Activated CD4-positive, CD25-positive, alpha-beta regulatory T cell treated with anti-CD3 and anti-CD28 coated beads, Interleukin-2, amount 50 U/mL, for 72 hours (primary cell): Measurements from ENCODE around the gene GNAI3.
"Not testable (repeated sequence)": the region's sequence is repeated elsewhere in the genome, so short reads cannot be mapped to it uniquely, and the experiment has no call there.

ENCODE experiments used
- DNase-seq: peaks from one replicate; pipeline ENCODE4 v3.0.0; 2021

The GNAI3 gene

GRCh38 chr1:109640285-109640865 lies 92.0 kb downstream of the GNAI3 start:
- peak; percentile 94 for DNase-seq

DNA sequence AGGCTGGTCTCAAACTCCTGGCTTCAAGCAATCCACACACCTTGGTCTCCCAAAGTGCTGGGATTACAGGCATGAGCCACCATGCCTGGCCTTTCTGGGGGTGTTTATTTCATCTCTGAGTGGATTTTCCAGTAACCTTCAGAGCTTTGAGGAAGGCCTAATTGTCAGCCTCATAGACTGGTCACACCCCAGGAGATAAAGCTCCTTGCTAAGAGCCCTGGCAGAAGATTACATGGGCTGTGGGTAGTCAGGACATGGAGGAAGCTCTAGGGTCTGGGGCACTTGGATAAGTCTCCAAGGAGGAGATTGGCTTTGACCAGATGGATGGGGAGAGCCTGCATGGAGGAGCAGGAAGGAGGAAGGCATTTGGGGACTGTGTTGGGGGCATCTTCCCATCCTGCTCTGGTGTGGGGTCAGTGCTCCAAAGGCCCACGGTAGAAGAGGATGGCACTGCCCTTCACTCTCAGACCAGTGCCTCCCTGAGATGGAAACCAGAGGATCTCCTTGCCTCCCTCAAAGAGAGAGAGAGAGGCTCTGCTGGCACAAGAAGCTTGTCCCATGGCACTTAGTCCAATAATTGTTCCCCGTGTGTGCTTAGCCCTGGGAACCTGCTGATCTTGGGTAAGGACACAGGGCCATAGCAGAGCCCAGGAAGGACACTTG lies 92.8 kb downstream of the GNAI3 start:
- no peak for DNase-seq

GRCh38 chr1:109641861-109642260 lies 93.4 kb downstream of the GNAI3 start:
- no peak for DNase-seq

DNA sequence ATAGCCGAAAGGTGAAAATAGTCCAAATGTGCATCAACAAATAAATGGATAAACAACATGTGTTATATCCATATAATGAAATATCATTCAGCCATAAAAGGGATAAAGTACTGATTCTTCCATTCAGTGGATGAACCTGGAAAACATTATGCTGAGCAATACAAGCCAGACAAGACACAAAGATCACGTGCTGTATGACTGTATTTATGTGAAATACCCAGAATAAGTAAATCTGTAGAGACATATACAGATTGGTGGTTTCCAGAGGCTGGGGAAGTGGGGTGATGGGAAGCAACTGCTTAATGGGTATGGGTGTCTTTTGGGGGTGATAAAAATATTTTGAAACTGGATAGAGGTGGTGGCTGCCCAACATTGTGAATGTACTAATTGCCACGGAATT lies 94.2 kb downstream of the GNAI3 start:
- no peak for DNase-seq

DNA sequence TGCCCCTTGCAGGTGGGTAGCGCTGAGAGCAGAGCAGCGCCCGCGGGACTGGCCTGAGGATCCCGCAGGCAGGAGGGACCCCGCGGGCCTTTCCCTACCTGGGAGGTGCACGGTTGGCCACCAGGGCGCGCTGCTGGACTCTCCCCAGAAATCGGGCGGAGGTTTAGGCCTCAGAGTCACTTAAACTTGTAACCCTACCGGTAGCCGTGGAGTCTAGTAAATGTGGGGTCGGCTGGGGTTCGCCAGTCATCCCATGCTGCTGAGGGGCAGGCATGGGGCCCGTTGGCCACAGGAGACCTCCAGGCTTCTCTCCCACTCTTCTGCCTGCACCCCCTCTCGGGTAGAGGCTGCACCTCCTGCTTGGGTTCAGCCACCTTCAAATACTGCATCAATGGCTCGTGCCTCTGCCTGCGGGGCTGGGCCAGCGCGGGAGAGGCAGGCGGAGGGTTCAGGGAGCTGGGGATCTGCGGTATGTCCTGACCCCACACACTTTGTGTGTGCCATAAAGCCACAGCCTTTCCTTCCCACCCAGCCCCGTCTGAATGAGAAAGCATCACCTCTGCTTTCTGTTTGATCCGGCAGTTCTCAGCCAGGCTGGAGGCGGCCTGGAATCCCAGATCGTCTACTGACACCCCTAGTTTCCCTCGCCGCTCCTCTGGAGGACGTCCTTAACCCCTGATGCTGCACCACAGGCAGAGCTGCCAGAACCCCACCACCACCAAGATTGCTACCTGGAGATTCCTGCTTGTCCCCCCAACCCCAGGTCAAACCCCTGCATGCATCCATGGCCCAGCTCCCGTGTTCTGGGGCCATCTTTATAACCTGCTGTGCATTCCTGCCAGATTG lies 95.2 kb downstream of the GNAI3 start:
- DNase-seq = peak; percentile 89

- DNase-seq = no peak
Observed at GRCh38 chr1:109644670-109645069, 96.3 kb downstream of the GNAI3 start.

GRCh38 chr1:109649491-109649914 lies 101.1 kb downstream of the GNAI3 start:
- no peak for DNase-seq

GRCh38 chr1:109650609-109651008 lies 102.2 kb downstream of the GNAI3 start:
- no peak for DNase-seq

DNA sequence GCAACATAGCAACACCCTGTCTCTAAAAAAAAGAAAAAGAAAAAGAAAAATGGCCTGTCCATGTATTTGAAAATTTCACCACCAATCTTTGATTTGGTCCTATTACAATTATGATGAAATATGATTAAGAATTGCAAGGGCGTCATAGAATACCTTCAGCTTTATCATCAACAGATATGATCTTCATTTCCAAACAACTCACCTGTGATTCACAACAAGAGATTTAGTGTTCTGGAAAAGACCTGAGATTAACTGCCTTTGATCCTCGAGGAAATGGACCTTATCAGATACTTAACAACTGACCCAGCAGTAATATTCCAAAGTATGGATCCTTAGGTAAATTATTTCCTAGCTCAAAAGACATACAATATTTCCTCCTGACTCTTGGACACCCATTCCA lies 104.0 kb downstream of the GNAI3 start:
- DNase-seq = no peak

- DNase-seq = no peak
Observed at GRCh38 chr1:109653306-109653705, 104.9 kb downstream of the GNAI3 start.

DNA sequence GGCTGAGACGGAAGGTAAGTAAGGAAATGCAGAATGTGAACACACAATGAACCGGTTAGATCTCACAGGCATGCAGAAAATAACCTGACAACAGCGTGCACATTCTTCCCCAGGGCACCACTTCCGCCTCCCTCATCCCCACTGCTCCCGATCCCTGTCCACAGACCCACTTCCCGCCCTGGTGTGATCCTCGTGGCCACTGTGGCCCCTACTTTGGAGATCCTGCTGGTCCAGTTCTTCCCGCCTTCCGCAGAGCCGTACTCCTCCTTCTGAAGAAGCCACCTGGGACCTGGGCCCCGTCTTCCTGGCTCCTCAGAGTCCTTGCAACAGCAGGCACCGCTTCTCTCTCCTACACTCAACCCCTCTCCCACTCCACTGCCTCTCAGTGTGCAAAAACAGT lies 106.1 kb downstream of the GNAI3 start:
- no peak for DNase-seq

DNA sequence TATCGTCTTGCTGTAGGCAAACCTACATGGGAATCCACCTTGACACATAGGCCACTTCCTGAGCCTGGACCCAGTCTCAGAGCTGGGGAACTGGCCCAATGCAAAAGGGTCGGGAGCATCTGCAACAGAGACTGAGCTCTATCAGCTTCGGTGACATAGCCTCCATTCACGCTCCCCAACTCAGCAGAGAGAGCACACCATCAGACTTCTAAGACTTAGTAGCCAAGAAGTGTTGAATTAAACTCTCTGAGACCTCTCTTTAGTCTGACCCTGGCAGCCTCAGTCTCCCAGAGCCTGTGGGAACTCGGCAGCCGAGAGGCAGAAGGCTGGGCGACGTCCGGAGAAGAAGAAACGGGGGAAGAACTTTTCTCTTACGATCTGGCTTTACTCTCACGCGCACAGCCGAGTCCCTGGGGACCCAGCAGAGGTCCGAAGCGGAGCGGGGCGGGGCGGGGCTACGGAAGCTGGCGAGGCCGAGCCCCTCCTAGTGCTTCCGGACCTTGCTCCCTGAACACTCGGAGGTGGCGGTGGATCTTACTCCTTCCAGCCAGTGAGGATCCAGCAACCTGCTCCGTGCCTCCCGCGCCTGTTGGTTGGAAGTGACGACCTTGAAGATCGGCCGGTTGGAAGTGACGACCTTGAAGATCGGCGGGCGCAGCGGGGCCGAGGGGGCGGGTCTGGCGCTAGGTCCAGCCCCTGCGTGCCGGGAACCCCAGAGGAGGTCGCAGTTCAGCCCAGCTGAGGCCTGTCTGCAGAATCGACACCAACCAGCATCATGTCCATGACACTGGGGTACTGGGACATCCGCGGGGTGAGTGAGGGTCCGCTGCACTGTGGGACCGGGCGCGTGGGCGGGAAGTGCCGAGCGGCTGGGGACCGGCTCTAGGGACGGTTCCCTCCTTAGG lies 107.5 kb downstream of the GNAI3 start, which contains the start of gene GSTM4:
Gene GSTM4, plus strand, starts transcription at position 485 of the 905 bp plus-strand sequence. Its CDS starts 291 bp downstream, at position 776.
- DNase-seq = peak; percentile 65

DNA sequence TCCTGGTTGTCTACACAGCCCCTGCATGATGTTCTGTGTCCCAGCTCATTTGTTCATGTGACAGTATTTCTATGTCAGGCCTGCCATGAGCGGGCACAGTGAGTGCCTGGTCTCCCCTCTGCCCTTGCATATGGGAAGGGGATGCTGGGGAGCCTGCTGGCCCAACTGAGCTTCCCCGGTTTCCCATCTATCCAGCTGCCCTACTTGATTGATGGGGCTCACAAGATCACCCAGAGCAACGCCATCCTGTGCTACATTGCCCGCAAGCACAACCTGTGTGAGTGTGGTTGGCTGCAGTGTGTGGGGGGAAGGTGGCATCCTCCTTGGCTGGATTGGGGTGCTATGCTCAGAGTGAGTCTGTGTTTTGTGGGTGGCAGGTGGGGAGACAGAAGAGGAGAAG lies 109.0 kb downstream of the GNAI3 start:
- no peak for DNase-seq

DNA sequence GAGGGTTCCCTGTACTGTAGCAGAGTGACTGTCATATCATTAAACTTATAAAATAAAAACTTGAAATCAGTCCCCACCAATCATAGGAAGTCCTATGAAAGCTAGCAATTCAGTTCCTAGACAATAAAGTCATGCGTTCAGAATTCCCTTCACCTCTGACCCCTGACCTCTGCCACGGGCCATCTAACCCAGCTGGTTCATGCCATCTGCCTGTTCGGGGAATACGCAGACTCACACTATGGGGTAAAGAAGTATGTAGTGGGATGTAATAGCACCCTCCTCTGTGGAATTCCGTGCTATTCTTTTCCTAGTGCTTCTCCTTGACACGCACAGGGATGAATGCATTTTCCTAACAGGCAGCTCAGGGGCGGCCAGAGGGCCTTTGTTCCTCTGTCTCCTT lies 109.6 kb downstream of the GNAI3 start:
- DNase-seq = no peak

DNA sequence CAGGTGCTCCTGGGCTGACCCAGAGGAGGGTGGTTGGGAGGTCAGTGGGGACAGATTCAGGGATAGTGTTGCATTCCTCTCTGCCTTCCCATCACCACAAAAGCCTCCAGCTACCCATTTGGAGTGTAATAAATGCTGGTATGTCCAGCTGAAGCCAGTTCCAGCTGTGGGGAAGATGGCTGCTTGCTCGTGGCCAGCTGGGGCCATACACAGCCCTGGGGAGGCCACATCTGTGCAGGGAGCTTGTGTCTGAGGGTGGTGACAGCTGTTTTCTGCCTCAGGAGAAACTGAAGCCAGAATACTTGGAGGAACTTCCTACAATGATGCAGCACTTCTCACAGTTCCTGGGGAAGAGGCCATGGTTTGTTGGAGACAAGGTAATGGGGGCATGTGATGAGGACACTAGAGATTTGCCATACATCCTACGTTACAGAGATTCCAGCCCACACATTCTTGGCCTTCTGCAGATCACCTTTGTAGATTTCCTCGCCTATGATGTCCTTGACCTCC lies 110.2 kb downstream of the GNAI3 start:
- DNase-seq = no peak

GRCh38 chr1:109659145-109659544 lies 110.7 kb downstream of the GNAI3 start:
- no peak for DNase-seq

GRCh38 chr1:109659997-109660690 lies 111.7 kb downstream of the GNAI3 start:
- no peak for DNase-seq

GRCh38 chr1:109660691-109661026 lies 112.2 kb downstream of the GNAI3 start:
- not testable (repeated sequence) for DNase-seq

DNA sequence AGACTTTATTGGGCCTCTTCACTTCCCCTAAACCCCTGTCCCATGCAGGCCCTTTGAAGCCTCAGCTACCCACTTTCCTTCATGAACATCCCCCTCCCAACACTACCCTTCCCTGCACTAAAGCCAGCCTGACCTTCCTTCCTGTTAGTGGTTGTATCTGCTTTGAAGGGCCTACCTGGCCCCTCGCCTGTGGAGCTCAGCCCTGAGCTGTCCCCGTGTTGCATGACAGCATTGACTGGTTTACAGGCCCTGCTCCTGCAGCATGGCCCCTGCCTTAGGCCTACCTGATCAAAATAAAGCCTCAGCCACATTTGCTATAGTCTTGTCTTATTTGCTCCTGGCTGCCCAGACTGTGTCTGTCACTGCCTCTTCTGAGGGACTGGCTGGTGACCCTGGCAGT lies 113.0 kb downstream of the GNAI3 start:
- DNase-seq = no peak

GRCh38 chr1:109664671-109665070 lies 116.3 kb downstream of the GNAI3 start:
- no peak for DNase-seq

DNA sequence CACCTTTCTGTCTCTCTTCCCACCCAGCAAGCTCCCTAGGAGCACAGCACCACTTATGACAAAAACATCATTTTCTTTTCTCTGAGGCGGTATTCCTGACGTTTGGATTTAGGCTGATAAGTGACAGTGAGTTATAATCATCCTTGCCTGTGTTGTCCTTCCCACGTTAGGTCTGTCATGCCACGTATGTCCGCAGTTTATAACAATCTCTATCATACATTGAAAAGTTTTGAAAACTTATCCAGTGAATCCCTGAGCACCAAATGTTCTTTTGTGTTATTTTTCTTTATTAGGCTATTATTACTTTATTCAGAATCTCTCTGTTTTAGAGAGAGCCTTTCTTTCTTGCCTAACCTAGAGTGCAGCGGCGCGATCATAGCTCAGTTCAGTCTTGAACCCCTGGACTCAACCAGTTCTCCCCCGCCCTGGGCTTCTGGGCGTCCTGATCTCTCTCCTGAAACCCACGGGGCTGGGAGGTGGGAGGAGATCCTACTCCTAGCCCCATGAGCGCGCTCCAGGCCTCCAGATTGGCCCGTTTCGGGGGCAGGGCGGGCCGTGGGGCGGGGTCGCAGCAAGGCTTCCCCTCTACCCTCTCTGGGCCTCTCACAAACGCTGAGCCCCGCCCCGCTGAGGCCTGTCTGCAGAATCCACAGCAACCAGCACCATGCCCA lies 119.2 kb downstream of the GNAI3 start, which contains the start of gene GSTM2:
Gene GSTM2, plus strand, starts transcription at position 606 of the 671 bp plus-strand sequence. Its CDS starts 59 bp downstream, at position 665.
- DNase-seq = peak; percentile 68
